ENCODE data around the gene PRCC. TPM values are rescaled to one million over a fixed set of nuclear protein-coding genes. Genes with fewer than 3 reads are reported as not detected.

PRCC gene
- total RNA-seq, 1 donor from 2014 or later, result 75.5 TPM

GRCh38 chr1:156750191-156750672 lies 17.1 kb upstream of the PRCC start:
- TF ChIP-seq CTCF (IDR thresholded peaks at IDR 0.05; ENCODE audit: insufficient read depth, low read depth, low read length), result no peak
- no peak for TF ChIP-seq EZH2 (IDR thresholded peaks at IDR 0.05; ENCODE audit: insufficient read depth, low read length)
- Histone ChIP-seq H3K4me1 (ENCODE audit: insufficient read depth, low read length) (peaks cover 56% of the 10 kb centered on the region), H3K4me3 (ENCODE audit: insufficient read depth, low read depth, low read length) (peak overlapping the region; percentile 86), H3K9me3 (ENCODE audit: insufficient read depth, low read depth, low read length) (no peaks in the 10 kb centered on the region), H3K79me2 (ENCODE audit: insufficient read depth, low read length) (peaks cover 71% of the 10 kb centered on the region), H3K36me3 (ENCODE audit: insufficient read depth, low read length) (no peaks in the 10 kb centered on the region), H3K27ac (ENCODE audit: low read depth, low read length) (peak overlapping the region; percentile 100), H3K27me3 (ENCODE audit: insufficient read depth, low read length) (no peaks in the 10 kb centered on the region), H4K20me1 (ENCODE audit: insufficient read depth, low read length) (no peaks in the 10 kb centered on the region), H3K4me2 (ENCODE audit: low read length) (peak overlapping the region; percentile 99), H2AFZ (ENCODE audit: low read depth, low read length) (no peak overlapping the region), H3K9ac (ENCODE audit: low read length) (peak overlapping the region; percentile 91)
- Mint-ChIP-seq H3K4me1 (ENCODE audit: low read depth, unreplicated experiment) (peaks cover 41% of the 10 kb centered on the region), H3K9me3 (ENCODE audit: unreplicated experiment) (no peaks in the 10 kb centered on the region), H3K27ac (ENCODE audit: unreplicated experiment) (peak overlapping the region; percentile 91), H3K4me3 (ENCODE audit: unreplicated experiment) (peak overlapping the region; percentile 97), H3K36me3 (ENCODE audit: low read depth, unreplicated experiment) (peaks cover 2% of the 10 kb centered on the region), H3K27me3 (ENCODE audit: low read depth, unreplicated experiment) (no peaks in the 10 kb centered on the region)
- FAIRE-seq (no peak), DNase-seq (ENCODE audit: low read depth) (no peak)

- peaks cover 65% of the 10 kb centered on the region for H3K79me2 ChIP-seq (ENCODE audit: insufficient read depth, low read length)
- no peaks in the 10 kb centered on the region for H3K9me3 ChIP-seq (ENCODE audit: insufficient read depth, low read depth, low read length)
- peak overlapping the region; percentile 86 for H3K4me3 ChIP-seq (ENCODE audit: insufficient read depth, low read depth, low read length)
- peak overlapping the region; percentile 100 for H3K27ac ChIP-seq (ENCODE audit: low read depth, low read length)
- H2AFZ ChIP-seq (ENCODE audit: low read depth, low read length), result no peak overlapping the region
- peak overlapping the region; percentile 99 for H3K4me2 ChIP-seq (ENCODE audit: low read length)
- peak overlapping the region; percentile 91 for H3K27ac Mint-ChIP-seq (ENCODE audit: unreplicated experiment)
- H3K4me1 ChIP-seq (ENCODE audit: insufficient read depth, low read length), result peaks cover 51% of the 10 kb centered on the region
- peak overlapping the region; percentile 97 for H3K4me3 Mint-ChIP-seq (ENCODE audit: unreplicated experiment)
- FAIRE-seq, result no peak
- TF ChIP-seq CTCF (IDR thresholded peaks at IDR 0.05; ENCODE audit: insufficient read depth, low read depth, low read length) (no peak), EZH2 (IDR thresholded peaks at IDR 0.05; ENCODE audit: insufficient read depth, low read length) (no peak)
- H3K4me1 Mint-ChIP-seq (ENCODE audit: low read depth, unreplicated experiment), result peaks cover 34% of the 10 kb centered on the region
- H3K9me3 Mint-ChIP-seq (ENCODE audit: unreplicated experiment), result no peaks in the 10 kb centered on the region
- H3K36me3 ChIP-seq (ENCODE audit: insufficient read depth, low read length), result no peaks in the 10 kb centered on the region
- no peak for DNase-seq (ENCODE audit: low read depth)
- H3K27me3 Mint-ChIP-seq (ENCODE audit: low read depth, unreplicated experiment), result no peaks in the 10 kb centered on the region
- peak overlapping the region; percentile 91 for H3K9ac ChIP-seq (ENCODE audit: low read length)
- no peaks in the 10 kb centered on the region for H3K27me3 ChIP-seq (ENCODE audit: insufficient read depth, low read length)
- H3K36me3 Mint-ChIP-seq (ENCODE audit: low read depth, unreplicated experiment), result peaks cover 2% of the 10 kb centered on the region
- no peaks in the 10 kb centered on the region for H4K20me1 ChIP-seq (ENCODE audit: insufficient read depth, low read length)
These were observed 16.5 kb upstream of the PRCC start for GRCh38 chr1:156750711-156751450.

GRCh38 chr1:156751451-156751756 lies 15.9 kb upstream of the PRCC start, which contains the start of gene HDGF:
HDGF (minus strand) TSS chr1:156751675; CDS start chr1:156751429, 246 bp downstream.
- TF ChIP-seq CTCF (IDR thresholded peaks at IDR 0.05; ENCODE audit: insufficient read depth, low read depth, low read length) (no peak), EZH2 (IDR thresholded peaks at IDR 0.05; ENCODE audit: insufficient read depth, low read length) (no peak)
- Histone ChIP-seq H3K79me2 (ENCODE audit: insufficient read depth, low read length) (peaks cover 60% of the 10 kb centered on the region), H3K9me3 (ENCODE audit: insufficient read depth, low read depth, low read length) (no peaks in the 10 kb centered on the region), H3K27me3 (ENCODE audit: insufficient read depth, low read length) (no peaks in the 10 kb centered on the region), H3K36me3 (ENCODE audit: insufficient read depth, low read length) (no peaks in the 10 kb centered on the region), H2AFZ (ENCODE audit: low read depth, low read length) (peak within 1 kb of the TSS; percentile 70), H3K4me3 (ENCODE audit: insufficient read depth, low read depth, low read length) (peak within 1 kb of the TSS; percentile 86), H3K4me1 (ENCODE audit: insufficient read depth, low read length) (peaks cover 46% of the 10 kb centered on the region), H3K27ac (ENCODE audit: low read depth, low read length) (peak within 1 kb of the TSS; percentile 100), H3K4me2 (ENCODE audit: low read length) (peak within 1 kb of the TSS; percentile 99), H3K9ac (ENCODE audit: low read length) (peak within 1 kb of the TSS; percentile 91), H4K20me1 (ENCODE audit: insufficient read depth, low read length) (no peaks in the 10 kb centered on the region)
- Mint-ChIP-seq H3K9me3 (ENCODE audit: unreplicated experiment) (no peaks in the 10 kb centered on the region), H3K36me3 (ENCODE audit: low read depth, unreplicated experiment) (peaks cover 2% of the 10 kb centered on the region), H3K27me3 (ENCODE audit: low read depth, unreplicated experiment) (no peaks in the 10 kb centered on the region), H3K4me1 (ENCODE audit: low read depth, unreplicated experiment) (peaks cover 29% of the 10 kb centered on the region), H3K27ac (ENCODE audit: unreplicated experiment) (peak within 1 kb of the TSS; percentile 96), H3K4me3 (ENCODE audit: unreplicated experiment) (peak within 1 kb of the TSS; percentile 97)
- FAIRE-seq (no peak), DNase-seq (ENCODE audit: low read depth) (no peak)
